Glomerular endothelial cell (primary cell): ENCODE data around the gene RUSC1. TPM values are rescaled to one million over a fixed set of nuclear protein-coding genes. Genes with fewer than 3 reads are reported as not detected.
A peak's percentile ranks its signal among the peaks of the same experiment; 100 is the strongest.

Experiments
- DNase-seq: peaks from one replicate; pipeline ENCODE4 v3.0.0-alpha.2; 2011; ENCODE audit warnings: low read depth, low spot score; ENCODE audit errors: extremely low read depth
- total RNA-seq: library from RNA; depleted of rRNA; stranded (reverse); fragments of >200 nt; gene quantifications from 2 replicates; pipeline ENCODE4 v1.2.3, GENCODE V29; 2015

RUSC1 gene
- total RNA-seq, 1 donor from 2014 or later, result 33.1 TPM

DNA sequence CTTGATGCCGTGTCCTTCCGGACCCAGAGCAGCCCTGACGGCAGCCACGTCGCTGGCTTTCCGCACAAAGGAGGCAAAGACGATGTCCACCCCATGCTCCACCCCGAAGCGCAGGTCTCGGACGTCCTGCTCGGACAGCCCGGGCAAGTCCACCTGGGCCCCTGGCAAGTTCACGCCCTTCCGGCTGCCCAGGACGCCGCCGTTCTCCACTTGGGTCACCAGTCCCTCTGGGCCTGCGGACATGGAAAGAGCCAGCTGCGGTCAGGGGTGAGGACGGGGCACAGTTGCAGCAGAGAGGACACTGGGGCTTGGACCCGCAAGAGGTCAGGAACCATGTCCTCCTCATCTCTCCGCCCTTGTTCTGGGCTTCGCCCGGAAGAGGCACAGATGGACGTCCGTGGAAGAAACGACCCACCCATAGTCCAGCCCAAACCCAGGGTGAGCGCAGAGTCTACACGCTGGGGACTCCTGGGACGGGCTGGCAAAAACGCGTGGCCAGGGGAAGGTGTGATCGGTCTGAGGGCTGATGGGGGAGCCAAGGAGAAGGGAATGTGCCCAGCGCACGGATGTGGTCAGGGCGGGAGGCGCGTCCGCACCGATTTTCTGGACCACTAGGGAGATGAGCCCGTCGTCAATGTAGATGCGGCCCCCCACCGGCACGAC, 26.0 kb upstream of the RUSC1 start:
- DNase-seq, result no peak

GRCh38 chr1:155295183-155295941, 25.3 kb upstream of the RUSC1 start:
- DNase-seq, result no peak

- DNase-seq, result no peak
These were observed 24.8 kb upstream of the RUSC1 start for GRCh38 chr1:155295942-155296267.

GRCh38 chr1:155296661-155297060, 24.0 kb upstream of the RUSC1 start:
- no peak for DNase-seq

DNA sequence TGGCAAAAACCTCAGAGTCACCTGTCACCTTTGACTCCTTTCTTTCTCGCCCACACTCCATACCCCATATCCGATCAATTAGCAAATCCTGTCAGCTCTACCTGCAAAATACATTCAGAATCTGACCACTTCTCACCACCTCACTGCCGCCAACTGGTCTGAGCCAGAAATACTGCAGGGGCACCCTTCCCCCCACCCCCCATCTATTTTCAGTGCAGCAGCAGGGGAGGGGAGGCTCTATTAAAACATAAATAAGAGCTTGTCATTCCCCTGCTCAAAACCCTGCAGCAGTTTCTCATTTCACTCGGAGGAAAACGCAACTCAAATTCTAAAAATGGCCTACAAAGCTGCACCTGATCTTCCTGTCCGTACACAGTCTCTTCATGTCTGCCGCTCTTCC, 23.3 kb upstream of the RUSC1 start:
- DNase-seq, result no peak

GRCh38 chr1:155300024-155300423, 20.7 kb upstream of the RUSC1 start:
- no peak for DNase-seq

- no peak for DNase-seq
These were observed 20.0 kb upstream of the RUSC1 start for GRCh38 chr1:155300553-155301329.

DNA sequence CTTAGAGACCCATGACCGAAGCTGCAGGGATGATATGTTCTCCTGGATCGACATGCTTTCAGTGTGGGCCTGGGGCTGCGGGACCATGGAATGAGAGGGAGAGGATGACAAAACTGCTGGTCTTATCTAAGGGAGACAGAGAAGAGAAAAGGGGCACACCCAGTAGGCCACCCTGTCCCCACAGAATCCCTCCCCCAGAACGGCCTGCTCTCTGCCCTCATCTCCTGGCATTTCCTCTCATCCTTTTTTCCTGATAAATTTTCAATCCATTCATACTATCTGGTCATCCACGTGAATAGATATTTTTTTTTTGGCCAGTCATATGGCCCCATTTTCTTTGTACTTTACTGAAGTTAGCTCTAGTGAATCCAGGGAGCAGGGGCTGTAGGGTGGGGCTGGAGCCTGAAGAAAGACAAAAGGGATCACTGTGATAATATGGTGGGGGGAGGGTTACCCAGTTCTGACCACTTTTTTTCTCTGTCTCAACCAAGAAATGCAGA, 19.3 kb upstream of the RUSC1 start, which contains the start of gene PKLR:
TSS of gene PKLR (minus strand) at position 97 of the 500 bp plus-strand sequence. CDS start at position 54, 43 bp downstream.
- DNase-seq, result no peak

DNA sequence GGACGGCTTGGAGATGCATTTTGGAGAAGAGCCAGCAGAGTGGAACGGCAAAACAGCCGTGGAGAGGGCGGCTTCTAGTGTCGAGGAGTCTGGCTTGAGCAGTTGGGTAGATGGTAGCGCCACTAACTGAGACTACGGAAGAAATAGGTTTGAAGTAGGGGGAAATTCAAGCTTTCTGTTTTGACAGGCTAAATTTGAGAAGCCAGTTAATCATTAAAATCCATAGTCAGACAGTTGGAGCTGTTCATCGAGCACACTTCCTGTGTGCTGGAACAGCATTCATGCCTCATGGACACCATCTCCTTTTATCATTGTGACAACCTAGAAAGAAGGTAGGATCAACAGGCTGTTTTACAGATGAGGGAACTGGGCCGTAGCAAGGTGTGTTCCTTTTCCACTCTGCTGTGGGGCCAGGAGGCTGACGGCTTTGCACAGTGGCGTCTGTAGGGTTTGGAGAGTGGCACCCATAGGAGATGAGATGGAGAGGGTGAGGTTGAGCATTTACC, 16.1 kb upstream of the RUSC1 start:
- DNase-seq, result no peak

DNA sequence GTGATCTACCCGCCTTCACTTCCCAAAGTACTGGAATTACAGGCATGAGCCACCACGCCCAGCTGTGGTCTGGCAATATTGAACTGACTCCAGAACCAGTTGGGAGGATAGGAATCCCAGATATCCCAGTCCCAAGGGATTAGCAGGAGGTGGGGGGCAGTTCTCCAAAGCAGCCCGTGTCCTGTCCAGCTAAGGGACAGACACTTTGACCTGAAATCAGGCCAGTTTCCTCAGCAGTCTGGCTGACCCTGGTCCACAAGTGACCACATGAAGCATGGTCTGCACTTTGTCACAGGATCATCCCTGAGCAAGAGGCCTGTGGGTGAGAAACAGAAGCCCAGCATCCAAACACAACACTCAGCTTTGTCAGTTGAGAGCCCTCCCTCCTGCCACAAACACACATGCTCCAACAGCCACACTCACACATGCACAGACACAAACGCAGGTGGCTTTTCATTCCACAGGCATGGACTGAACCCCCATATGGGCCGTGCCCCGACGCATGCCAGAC, 14.8 kb upstream of the RUSC1 start:
- DNase-seq, result no peak

- DNase-seq, result no peak
These were observed 13.4 kb upstream of the RUSC1 start for GRCh38 chr1:155307247-155307740.

DNA sequence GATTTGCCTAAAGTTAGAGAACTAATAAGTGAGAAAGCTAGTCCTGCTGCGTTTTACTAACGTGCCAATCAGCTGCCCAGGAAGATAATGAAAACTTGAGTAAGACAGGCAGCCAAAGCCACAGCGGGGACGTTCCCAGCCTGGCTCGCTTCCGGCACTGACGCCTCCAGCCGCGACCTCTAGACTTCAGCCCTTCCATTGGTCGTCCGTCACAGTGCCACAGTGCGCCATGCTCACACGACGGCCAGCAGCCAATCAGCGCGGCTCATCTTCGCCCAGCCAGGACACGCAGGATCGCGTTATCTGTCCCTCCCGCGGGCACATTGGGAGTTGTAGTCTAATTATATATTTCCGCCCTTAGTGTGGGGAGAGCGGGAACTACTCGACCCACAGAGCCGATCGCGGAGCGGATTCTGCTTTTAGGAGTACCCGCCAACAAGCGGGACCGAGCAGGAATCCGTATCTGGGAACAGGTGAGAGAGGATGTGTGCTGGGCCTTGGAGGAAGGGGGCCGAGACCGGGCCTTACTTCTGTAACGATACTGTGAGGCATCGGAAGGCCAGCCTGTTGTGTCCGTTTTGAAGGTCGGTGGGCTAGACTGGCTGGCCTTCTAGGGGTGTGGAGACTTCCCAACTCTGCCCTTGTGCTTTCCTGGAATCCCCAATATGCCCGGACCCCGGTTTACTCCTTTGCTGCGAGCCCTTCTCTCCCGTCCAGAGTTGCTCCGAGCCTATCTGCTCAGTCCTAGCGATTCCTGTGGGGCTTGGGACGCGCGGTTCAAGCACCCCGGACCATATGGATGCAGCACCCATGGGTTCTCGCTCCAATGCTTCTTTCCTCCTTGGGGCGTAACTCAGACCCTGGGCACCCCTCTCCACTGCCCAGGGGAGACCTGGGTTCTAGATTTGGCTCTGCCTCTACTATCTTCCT, 11.9 kb upstream of the RUSC1 start, which contains the start of gene FDPS:
TSS of gene FDPS (plus strand) at position 374 of the 930 bp plus-strand sequence. CDS start 924 bp downstream, outside the sequence.
- peak; percentile 95 for DNase-seq

GRCh38 chr1:155309423-155310021, 11.2 kb upstream of the RUSC1 start:
- DNase-seq, result no peak

GRCh38 chr1:155313261-155313660, 7.4 kb upstream of the RUSC1 start:
- DNase-seq, result no peak

DNA sequence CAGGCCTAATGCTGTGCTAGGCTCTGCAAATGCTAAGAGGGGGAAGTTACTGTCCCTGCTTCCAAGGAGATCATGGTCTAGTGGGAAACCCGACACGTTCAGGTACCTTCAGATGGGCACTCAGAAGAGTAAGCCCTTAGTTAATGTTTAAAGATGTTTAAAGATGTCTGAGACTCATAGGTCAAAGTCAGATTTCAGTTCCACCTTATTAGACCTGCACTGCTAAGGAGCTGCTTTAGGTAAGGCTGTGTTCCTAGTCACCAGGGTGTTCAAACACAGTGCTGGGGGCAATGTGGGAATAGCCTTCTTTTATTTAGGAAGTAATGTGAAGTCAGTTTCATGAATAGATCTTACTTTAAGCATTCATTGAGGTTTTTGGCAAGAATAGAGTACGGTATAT, 3.8 kb upstream of the RUSC1 start:
- DNase-seq, result no peak

DNA sequence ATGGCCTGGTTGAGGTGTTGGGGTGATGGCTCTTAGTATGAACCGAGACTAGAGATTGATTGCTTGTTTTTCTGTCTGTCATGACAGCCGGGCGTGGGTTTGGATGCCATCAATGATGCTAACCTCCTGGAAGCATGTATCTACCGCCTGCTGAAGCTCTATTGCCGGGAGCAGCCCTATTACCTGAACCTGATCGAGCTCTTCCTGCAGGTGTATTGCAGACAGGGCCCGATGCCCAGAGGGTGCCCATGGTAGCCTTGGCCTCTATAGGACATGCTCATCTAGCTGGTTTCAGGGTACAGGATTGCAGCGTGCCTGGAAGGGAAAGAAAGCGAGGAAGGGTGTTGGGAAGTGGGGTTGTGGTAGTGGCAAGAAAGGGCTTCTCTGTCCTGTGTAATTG, 2.6 kb upstream of the RUSC1 start:
- DNase-seq, result no peak

DNA sequence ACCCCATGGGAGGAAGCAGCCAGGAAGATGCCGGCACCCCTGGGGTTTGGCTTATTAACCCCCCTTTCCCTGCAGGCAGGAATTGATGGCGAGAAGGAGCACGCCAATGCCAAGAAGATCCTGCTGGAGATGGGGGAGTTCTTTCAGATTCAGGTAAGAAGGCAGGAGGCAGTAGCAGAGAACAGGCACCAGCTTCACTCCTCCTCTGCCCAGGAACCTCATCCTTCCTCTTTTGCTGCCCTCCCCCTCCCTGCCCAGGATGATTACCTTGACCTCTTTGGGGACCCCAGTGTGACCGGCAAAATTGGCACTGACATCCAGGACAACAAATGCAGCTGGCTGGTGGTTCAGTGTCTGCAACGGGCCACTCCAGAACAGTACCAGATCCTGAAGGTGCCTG, 1.2 kb upstream of the RUSC1 start:
- DNase-seq, result no peak

- DNase-seq, result no peak
These were observed 442 bp upstream of the RUSC1 start for GRCh38 chr1:155320252-155320651.
